ENCODE measurements around the gene TSEN2.

DNA sequence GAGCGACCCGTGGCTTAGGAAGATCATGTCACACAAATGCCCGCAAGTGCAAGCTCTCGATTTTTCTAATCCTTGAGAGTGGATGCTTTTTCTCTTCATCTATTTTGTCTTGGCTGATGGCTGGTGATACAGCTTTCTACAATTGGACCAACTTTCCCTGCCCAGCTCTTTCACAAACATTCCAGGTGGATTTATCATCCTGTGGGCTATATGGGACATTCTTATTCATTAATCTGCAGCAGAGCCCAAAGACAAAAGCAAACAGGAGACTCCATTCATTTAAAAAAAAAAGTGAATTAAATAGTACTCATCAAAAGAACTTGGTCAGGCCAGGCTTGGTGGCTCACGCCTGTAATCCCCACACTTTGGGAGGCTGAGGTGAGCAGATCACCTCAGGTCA, 14.2 kb upstream of the TSEN2 start:
- TF ChIP-seq EZH2phosphoT487 (IDR thresholded peaks at IDR 0.05; ENCODE audit: borderline replicate concordance, low read depth, low read length), result no peak
- TF ChIP-seq, protein P1, sequence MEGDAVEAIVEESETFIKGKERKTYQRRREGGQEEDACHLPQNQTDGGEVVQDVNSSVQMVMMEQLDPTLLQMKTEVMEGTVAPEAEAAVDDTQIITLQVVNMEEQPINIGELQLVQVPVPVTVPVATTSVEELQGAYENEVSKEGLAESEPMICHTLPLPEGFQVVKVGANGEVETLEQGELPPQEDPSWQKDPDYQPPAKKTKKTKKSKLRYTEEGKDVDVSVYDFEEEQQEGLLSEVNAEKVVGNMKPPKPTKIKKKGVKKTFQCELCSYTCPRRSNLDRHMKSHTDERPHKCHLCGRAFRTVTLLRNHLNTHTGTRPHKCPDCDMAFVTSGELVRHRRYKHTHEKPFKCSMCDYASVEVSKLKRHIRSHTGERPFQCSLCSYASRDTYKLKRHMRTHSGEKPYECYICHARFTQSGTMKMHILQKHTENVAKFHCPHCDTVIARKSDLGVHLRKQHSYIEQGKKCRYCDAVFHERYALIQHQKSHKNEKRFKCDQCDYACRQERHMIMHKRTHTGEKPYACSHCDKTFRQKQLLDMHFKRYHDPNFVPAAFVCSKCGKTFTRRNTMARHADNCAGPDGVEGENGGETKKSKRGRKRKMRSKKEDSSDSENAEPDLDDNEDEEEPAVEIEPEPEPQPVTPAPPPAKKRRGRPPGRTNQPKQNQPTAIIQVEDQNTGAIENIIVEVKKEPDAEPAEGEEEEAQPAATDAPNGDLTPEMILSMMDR (conservative IDR thresholded peaks at IDR 0.05; ENCODE audit: low read length), result no peak
